ENCODE data around the gene PACSIN2. TPM values are rescaled to one million over a fixed set of nuclear protein-coding genes. Genes with fewer than 3 reads are reported as not detected.

The PACSIN2 gene
- total and polyA plus RNA-seq, 2 of the 13 experiments (the other 11 are each of a cell fraction or from before 2014, with no cell fraction given), result 54.1 to 68.8 TPM

- H3K9me3 ChIP-seq (ENCODE audit: low read length), result no peaks in the 10 kb centered on the region
- ChIA-PET CTCF (ENCODE audit: low intra/inter-chr PET ratio, low total read pairs) (no interaction called here), POLR2A (interaction anchor here (0.7 to 6.1 kb wide), 29 partner anchors 10 to 380 kb away, joined by 3 to 185 read pairs (median 4); partner anchors contain the start of genes PACSIN2 and POLDIP3)
- H3K79me2 ChIP-seq (ENCODE audit: insufficient read depth, low read length), result peaks cover 79% of the 10 kb centered on the region
- peak; percentile 98 for DNase-seq (ENCODE audit: low spot score)
- in situ Hi-C loops (cut with HindIII; ENCODE audit: extremely low pct_ligation_motif_present, low pct_unique_long_range_greater_than_20kb), result loop anchor here (5.0 kb wide), 1 partner anchor 53 kb away; no protein-coding TSS in a partner anchor
- WGBS (ENCODE audit: low lambda C conversion rate), result 1% methylated on average over 8 of the region's 9 CpGs
- no peaks in the 10 kb centered on the region for H3K27me3 ChIP-seq (ENCODE audit: control insufficient read depth in 1 of 2, insufficient read depth in 2 of 2, low read length in 2 of 2)
- peaks cover 9% of the 10 kb centered on the region; the same call in 1 of the 2 replicates for H4K20me1 ChIP-seq (ENCODE audit: insufficient read depth, low read length)
- no TSS peak for BruUV-seq (replicated peaks)
- intact Hi-C loops (cut with micrococcal nuclease; ENCODE audit: unreplicated experiment), result loop anchor here (5.0 to 10.0 kb wide), 2 partner anchors 37 to 50 kb away; no protein-coding TSS in a partner anchor
- ATAC-seq, result peak; percentile 72
- H3K27ac ChIP-seq (ENCODE audit: extremely low read length, insufficient read depth, low read length), result peak overlapping the region; percentile 100
- H2AFZ ChIP-seq (ENCODE audit: low read length), result no peak overlapping the region
- H3K4me1 ChIP-seq (ENCODE audit: insufficient read depth, low read length), result peaks cover 96% of the 10 kb centered on the region
- H3K4me3 ChIP-seq (replicated peaks in 1 of 3; ENCODE audit: insufficient read depth in 1 of 3, low read depth in 2 of 3, low read length in 3 of 3), result peak overlapping the region; percentile 47 to 81 (median 64)
- peak overlapping the region; percentile 100 for H3K4me2 ChIP-seq (ENCODE audit: low read depth, low read length)
- H3K36me3 ChIP-seq (replicated peaks in 1 of 2; ENCODE audit: control insufficient read depth in 1 of 2, insufficient read depth in 2 of 2, low read length in 2 of 2), result no peaks in the 10 kb centered on the region
- peak; percentile 98 for FAIRE-seq
- peak overlapping the region; percentile 85 for H3K9ac ChIP-seq (ENCODE audit: insufficient read depth, low read depth, low read length)
- TF ChIP-seq NFE2 (CRISPR knock-in tag; IDR thresholded peaks at IDR 0.05) (no peak), FOXO4 (CRISPR knock-in tag; conservative IDR thresholded peaks at IDR 0.05) (no peak), ZNF121 (CRISPR knock-in tag; IDR thresholded peaks at IDR 0.05) (peak; percentile 7; the same call in 1 of the 2 replicates), KAT8 (CRISPR knock-in tag; IDR thresholded peaks at IDR 0.05) (peak; percentile 59; the same call in 1 of the 2 replicates), ZNF33A (CRISPR knock-in tag; IDR thresholded peaks at IDR 0.05; ENCODE audit: borderline replicate concordance) (no peak), ZFP62 (CRISPR knock-in tag; IDR thresholded peaks at IDR 0.05) (no peak), ZBTB26 (CRISPR knock-in tag; IDR thresholded peaks at IDR 0.05; ENCODE audit: borderline replicate concordance) (peak; percentile 91; the same call in 1 of the 2 replicates), ZNF30 (CRISPR knock-in tag; IDR thresholded peaks at IDR 0.05) (no peak), RARA (CRISPR knock-in tag; IDR thresholded peaks at IDR 0.05) (peak; percentile 69), TFE3 (CRISPR knock-in tag; IDR thresholded peaks at IDR 0.05) (peak; percentile 61; the same call in 1 of the 2 replicates), ZNF605 (CRISPR knock-in tag; IDR thresholded peaks at IDR 0.05) (no peak), HOXD1 (CRISPR knock-in tag; IDR thresholded peaks at IDR 0.05) (no peak), SRSF9 (IDR thresholded peaks at IDR 0.05; ENCODE audit: borderline replicate concordance, insufficient read depth, low read depth, low read length, poor library complexity, severe bottlenecking) (no peak), ZNF652 (CRISPR knock-in tag; IDR thresholded peaks at IDR 0.05; ENCODE audit: borderline replicate concordance, low read depth) (0 out of 2 replicates have a peak, but pooled peaks have one; percentile 22), ZNF414 (CRISPR knock-in tag; IDR thresholded peaks at IDR 0.05) (no peak), ETV5 (CRISPR knock-in tag; IDR thresholded peaks at IDR 0.05; ENCODE audit: borderline replicate concordance) (peak; percentile 53; the same call in 1 of the 2 replicates), FOXP1 (IDR thresholded peaks at IDR 0.05) (no peak), FOXP1 (CRISPR knock-in tag; IDR thresholded peaks at IDR 0.05) (peak; percentile 52), ZNF713 (CRISPR knock-in tag; IDR thresholded peaks at IDR 0.05) (no peak)
Observed at GRCh38 chr22:42994917-42995562, 19.9 kb downstream of the PACSIN2 start.
